Thyroid gland (tissue), 4 donors: ENCODE measurements around the gene GRK1.

Experiments
- CTCF ChIP-seq, 6 experiments: fragments of 200-600 bp in 3 of 6; fragments of 450-650 bp in 3 of 6; sonication (generic) in 3 of 6; IDR thresholded peaks; one replicate each; pipeline ENCODE4 v1.5.1; 2016 to 2019; ENCODE audit warnings: antibody characterized with exemption in 6 of 6, mild to moderate bottlenecking in 2 of 6, inconsistent platforms in 1 of 6, moderate library complexity in 1 of 6
- POLR2A ChIP-seq, 2 donors: fragments of 450-650 bp; IDR thresholded peaks; one replicate each; pipeline ENCODE4 v1.6.1; 2017; ENCODE audit warnings: antibody characterized with exemption in 2 of 2, mild to moderate bottlenecking in 2 of 2, moderate library complexity in 1 of 2

GRCh38 chr13:113758651-113759524 is 91.9 kb downstream of the GRK1 start, which contains the start of gene TMEM255B:
- peak in 2 of 6 experiments; percentile 37 to 53 for TF ChIP-seq CTCF (IDR thresholded peaks at IDR 0.05)
- TF ChIP-seq POLR2A (IDR thresholded peaks at IDR 0.05): no peak
